GM23248 (cell line): ENCODE data around the gene ACACB. TPM values are rescaled to one million over a fixed set of nuclear protein-coding genes. Genes with fewer than 3 reads are reported as not detected.
A peak's percentile ranks its signal among the peaks of the same experiment; 100 is the strongest.

Source experiments
- DNase-seq: peaks from one replicate; pipeline ENCODE4 v3.0.0-alpha.2; 2015
- H2AFZ ChIP-seq: fragments of 200-600 bp; sonication (generic); 2 replicates; pipeline ENCODE4 v1.6.1; 2016; ENCODE audit warnings: antibody characterized with exemption
- H3F3A ChIP-seq: fragments of 200-600 bp; sonication (generic); 2 replicates; pipeline ENCODE4 v1.6.1; 2016; ENCODE audit warnings: mild to moderate bottlenecking, antibody characterized with exemption, mixed run types; ENCODE audit not compliant: insufficient read depth
- H3K27ac ChIP-seq: fragments of 200-600 bp; sonication (generic); 2 replicates; pipeline ENCODE4 v1.5.1; 2016; ENCODE audit warnings: mild to moderate bottlenecking
- H3K27me3 ChIP-seq: fragments of 200-600 bp; sonication (generic); replicated peaks from 2 replicates; pipeline ENCODE4 v1.6.1; 2016; ENCODE audit warnings: mild to moderate bottlenecking; ENCODE audit not compliant: insufficient read depth
- H3K36me3 ChIP-seq: fragments of 200-600 bp; sonication (generic); 2 replicates; pipeline ENCODE4 v1.6.1; 2016; ENCODE audit warnings: low read depth, mild to moderate bottlenecking
- H3K4me1 ChIP-seq: fragments of 200-600 bp; sonication (generic); 2 replicates; pipeline ENCODE4 v1.6.1; 2016; ENCODE audit warnings: mild to moderate bottlenecking; ENCODE audit not compliant: insufficient read depth
- H3K4me2 ChIP-seq: fragments of 200-600 bp; sonication (generic); one replicate; pipeline ENCODE4 v1.6.1; 2016; ENCODE audit warnings: mild to moderate bottlenecking; ENCODE audit not compliant: unreplicated experiment
- H3K4me3 ChIP-seq: fragments of 200-600 bp; sonication (generic); 2 replicates; pipeline ENCODE4 v1.5.1; 2016; ENCODE audit warnings: mild to moderate bottlenecking
- H3K79me2 ChIP-seq: fragments of 200-600 bp; sonication (generic); 2 replicates; pipeline ENCODE4 v1.6.1; 2016; ENCODE audit warnings: mild to moderate bottlenecking; ENCODE audit not compliant: insufficient read depth
- H3K9ac ChIP-seq: fragments of 200-600 bp; sonication (generic); 2 replicates; pipeline ENCODE4 v1.6.1; 2016; ENCODE audit warnings: mild to moderate bottlenecking
- H3K9me2 ChIP-seq: fragments of 200-600 bp; sonication (generic); 2 replicates; pipeline ENCODE4 v1.6.1; 2016; ENCODE audit warnings: mixed run types, mild to moderate bottlenecking, moderate library complexity; ENCODE audit not compliant: insufficient read depth
- H3K9me3 ChIP-seq: fragments of 200-600 bp; sonication (generic); one replicate; pipeline ENCODE4 v1.6.1; 2017; ENCODE audit warnings: low read depth
- H4K20me1 ChIP-seq: fragments of 200-600 bp; sonication (generic); 2 replicates; pipeline ENCODE4 v1.6.0; 2016; ENCODE audit not compliant: insufficient read depth
- EZH2 ChIP-seq: fragments of 200-600 bp; sonication (generic); IDR thresholded peaks from 2 replicates; pipeline ENCODE4 v1.6.1; 2018; ENCODE audit warnings: antibody characterized with exemption, mild to moderate bottlenecking; ENCODE audit not compliant: insufficient read depth, poor library complexity, severe bottlenecking
- EZH2phosphoT487 ChIP-seq: fragments of 200-600 bp; sonication (generic); IDR thresholded peaks from 2 replicates; pipeline ENCODE4 v1.6.1; 2018; ENCODE audit warnings: antibody characterized with exemption, moderate library complexity, mild to moderate bottlenecking, low read depth; ENCODE audit not compliant: insufficient read depth
- WGBS, 2 experiments: methylation state at CpG; one replicate each; pipeline ENCODE4 v1.1.6; 2015 to 2017; ENCODE audit warnings: low lambda C conversion rate in 2 of 2, low coverage in 1 of 2; ENCODE audit errors: missing lambda C conversion rate in 2 of 2; 5-methylcytosine and 5-hydroxymethylcytosine counted together
- in situ Hi-C: fragments of 300-500 bp; cut with MboI; formaldehyde crosslinking; loops from 2 replicates; pipeline ENCODE4 v1.15.0; 2020
- polyA plus RNA-seq: library from polyadenylated mRNA; unstranded; fragments of >200 nt; fragmentation: Nextera tagmentation; extraction: Ambion mirVana; gene quantifications from 2 replicates; pipeline ENCODE4 v1.2.1, GENCODE V29; 2016
- total RNA-seq: library from RNA; depleted of rRNA; stranded (reverse); fragments of >200 nt; shearing (Covaris generic); gene quantifications from 2 replicates; pipeline ENCODE4 v1.2.3, GENCODE V29; 2014; rRNA removed

ACACB gene
- total and polyA plus RNA-seq, 2 experiments from 2014 or later: 0.66 to 4.1 TPM

DNA sequence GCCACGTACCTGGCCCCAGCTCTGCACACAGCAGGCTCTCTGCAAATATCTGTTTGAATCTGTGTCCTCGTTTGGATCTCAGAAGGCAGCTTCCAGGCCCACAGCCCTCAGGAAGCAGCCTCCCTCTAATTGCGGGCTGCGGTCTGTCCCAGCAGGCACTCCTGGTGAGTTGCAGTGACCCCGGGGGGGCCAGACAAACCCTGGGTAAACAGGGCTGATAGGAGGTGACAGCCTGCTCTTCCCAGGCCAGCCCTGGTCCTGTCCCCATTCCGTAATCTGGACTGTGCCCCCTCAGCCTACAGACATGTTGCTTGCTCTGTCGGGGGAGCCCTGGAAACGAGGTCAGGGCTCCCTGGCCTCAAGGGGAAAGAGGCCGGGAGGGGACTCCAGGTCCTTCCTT, 190.7 kb downstream of the ACACB start:
- in situ Hi-C loops: no loop called here
- WGBS, 2 experiments: 54 to 60% methylated on average over 9 of the region's 9 CpGs
- Histone ChIP-seq H3K9me2 (no peaks in the 10 kb centered on the region), H3K36me3 (no peaks in the 10 kb centered on the region), H3K27me3 (peaks cover 71% of the 10 kb centered on the region), H3K4me2 (no peak overlapping the region), H4K20me1 (no peaks in the 10 kb centered on the region), H3K9ac (no peak overlapping the region), H3K9me3 (no peaks in the 10 kb centered on the region), H3K4me3 (no peak overlapping the region), H3K4me1 (no peaks in the 10 kb centered on the region), H3K79me2 (no peaks in the 10 kb centered on the region), H3F3A (no peaks in the 10 kb centered on the region), H3K27ac (no peak overlapping the region), H2AFZ (no peak overlapping the region)
- no peak for DNase-seq
- TF ChIP-seq EZH2 (no peak), EZH2phosphoT487 (no peak)

DNA sequence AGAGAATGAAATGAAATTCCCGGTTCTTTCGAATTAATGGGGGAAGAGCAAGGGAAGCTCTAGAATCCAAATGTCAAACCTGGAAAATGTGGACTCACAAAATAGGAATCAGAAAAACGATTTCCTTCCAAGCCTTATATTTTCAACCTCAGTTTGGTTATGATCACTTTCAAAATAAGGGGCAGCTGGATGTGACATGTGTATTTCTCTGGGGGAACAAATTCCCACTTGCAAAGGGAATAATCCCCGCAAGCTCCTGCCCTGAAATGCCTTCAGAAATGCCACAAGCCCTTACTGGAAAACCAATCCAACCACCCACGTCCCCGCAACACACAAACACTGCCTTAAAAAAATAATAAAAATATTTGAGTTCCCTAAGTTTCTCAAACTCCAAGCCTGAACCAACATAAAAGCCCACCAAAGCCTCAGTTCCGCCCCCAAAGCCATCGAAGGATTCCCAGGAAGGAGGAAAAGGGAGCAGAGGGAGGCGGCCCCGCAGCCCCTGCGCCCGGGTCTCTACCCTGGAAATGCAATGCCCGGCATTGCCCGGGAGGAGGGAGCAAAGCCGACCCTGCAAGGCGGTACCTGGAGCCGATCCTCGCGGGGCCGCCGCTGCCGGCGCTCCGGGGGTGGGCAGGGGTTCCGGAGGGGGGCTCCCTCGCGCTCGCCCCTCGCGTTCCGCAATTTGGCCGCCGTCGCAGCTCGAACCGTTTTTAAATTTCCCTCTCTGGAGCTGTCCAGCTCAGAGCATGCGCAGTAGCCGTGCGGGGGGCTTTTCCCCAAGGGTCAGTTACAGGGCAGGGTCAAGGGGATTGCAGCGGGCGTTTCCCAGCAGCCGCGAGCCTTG, 192.4 kb downstream of the ACACB start, which contains the start of gene FOXN4:
FOXN4 (minus strand) TSS at position 751 of the 847 bp plus-strand sequence. CDS start 963 bp downstream, outside the sequence.
- Histone ChIP-seq H3K27me3 (peaks cover 67% of the 10 kb centered on the region), H3K9me2 (no peaks in the 10 kb centered on the region), H3K79me2 (no peaks in the 10 kb centered on the region), H3K4me2 (peak within 1 kb of the TSS; percentile 28), H3K36me3 (no peaks in the 10 kb centered on the region), H3K9me3 (no peaks in the 10 kb centered on the region), H2AFZ (peak within 1 kb of the TSS; percentile 65), H3K27ac (no peak within 1 kb of the TSS), H3K4me3 (peak within 1 kb of the TSS; percentile 60), H3K9ac (no peak within 1 kb of the TSS), H4K20me1 (no peaks in the 10 kb centered on the region), H3K4me1 (no peaks in the 10 kb centered on the region), H3F3A (no peaks in the 10 kb centered on the region)
- in situ Hi-C loops: no loop called here
- DNase-seq: no peak
- TF ChIP-seq EZH2 (peak; percentile 90), EZH2phosphoT487 (0 out of 2 replicates have a peak, but pooled peaks have one; percentile 23)
- WGBS, 2 experiments: 15 to 29% methylated on average over 13 to 29 of the region's 43 CpGs

DNA sequence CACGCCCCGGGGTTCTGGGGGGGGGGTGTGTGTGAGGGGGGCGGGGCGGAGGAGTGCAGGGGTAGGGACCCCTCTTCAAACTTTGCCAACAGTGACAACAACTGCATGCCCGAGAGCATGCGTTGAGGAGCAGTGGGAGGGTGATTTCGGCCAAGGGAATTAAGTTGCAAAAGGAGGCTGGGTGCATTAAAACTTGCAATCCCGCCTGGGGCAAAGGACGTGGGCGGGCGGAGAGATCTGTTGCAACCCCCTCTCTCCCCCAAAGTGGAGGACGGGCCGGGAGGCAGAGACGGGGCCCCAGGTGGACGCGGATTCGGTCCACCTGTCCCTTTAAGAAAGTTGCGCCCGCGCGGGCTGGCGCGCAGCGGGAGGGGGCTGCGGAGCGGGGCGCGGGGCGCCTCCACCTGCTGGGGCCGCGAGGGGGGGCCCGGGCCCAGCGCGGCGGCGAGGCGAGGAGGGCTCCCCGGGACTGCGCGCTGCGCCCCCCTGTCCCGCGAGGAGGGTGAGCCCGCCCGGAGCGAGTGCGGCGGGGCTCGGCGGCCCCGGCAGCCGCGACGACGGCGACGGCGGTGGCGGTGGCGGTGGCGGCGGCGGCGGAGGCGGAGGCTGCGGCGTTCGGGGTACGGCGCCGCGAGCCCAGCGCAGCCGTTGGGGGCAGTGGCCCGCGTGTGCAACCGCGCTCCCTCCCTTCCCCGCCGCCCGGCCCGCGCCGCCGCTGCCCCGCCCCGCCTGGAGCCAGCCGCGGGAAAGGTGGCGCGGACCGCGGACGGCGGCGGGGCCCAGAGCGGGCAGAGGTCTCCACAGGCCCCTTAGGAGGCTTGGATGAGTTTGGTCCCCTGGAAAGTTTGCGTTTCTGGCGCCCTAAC, 193.2 kb downstream of the ACACB start:
- peak; percentile 17 for DNase-seq
- Histone ChIP-seq H3F3A (no peaks in the 10 kb centered on the region), H2AFZ (peak overlapping the region; percentile 65), H3K27ac (no peak overlapping the region), H3K4me3 (peak overlapping the region; percentile 60), H3K9ac (no peak overlapping the region), H4K20me1 (no peaks in the 10 kb centered on the region), H3K27me3 (peaks cover 62% of the 10 kb centered on the region), H3K4me1 (no peaks in the 10 kb centered on the region), H3K36me3 (no peaks in the 10 kb centered on the region), H3K79me2 (no peaks in the 10 kb centered on the region), H3K9me2 (no peaks in the 10 kb centered on the region), H3K9me3 (no peaks in the 10 kb centered on the region), H3K4me2 (peak overlapping the region; percentile 28)
- WGBS, 2 experiments: 0 to 1% methylated on average over 23 to 29 of the region's 99 CpGs
- in situ Hi-C loops: no loop called here
- TF ChIP-seq EZH2phosphoT487: no peak

- H3K4me1 ChIP-seq: no peaks in the 10 kb centered on the region
- WGBS, 2 experiments: 14% methylated on average over 33 of the region's 33 CpGs
- no peaks in the 10 kb centered on the region for H3K9me2 ChIP-seq
- no peaks in the 10 kb centered on the region for H3K9me3 ChIP-seq
- peaks cover 55% of the 10 kb centered on the region for H3K27me3 ChIP-seq
- in situ Hi-C loops: no loop called here
- H3K27ac ChIP-seq: no peak overlapping the region
- H3K4me3 ChIP-seq: peak overlapping the region; percentile 60
- no peaks in the 10 kb centered on the region for H3K36me3 ChIP-seq
- H2AFZ ChIP-seq: peak overlapping the region; percentile 65
- TF ChIP-seq EZH2 (peak; percentile 94), EZH2phosphoT487 (0 out of 2 replicates have a peak, but pooled peaks have one; percentile 26)
- H3F3A ChIP-seq: no peaks in the 10 kb centered on the region
- H4K20me1 ChIP-seq: no peaks in the 10 kb centered on the region
- no peak overlapping the region for H3K9ac ChIP-seq
- DNase-seq: no peak
- H3K4me2 ChIP-seq: peak overlapping the region; percentile 28
- H3K79me2 ChIP-seq: no peaks in the 10 kb centered on the region
Measured at GRCh38 chr12:109310247-109311125, 194.1 kb downstream of the ACACB start.

Other genes with a start within 250 kb of the ACACB start
- gene DAO, start 236.5 kb upstream of the ACACB start, total RNA-seq: not detected in 2 replicates
- gene DAO, start 236.5 kb upstream of the ACACB start, polyA plus RNA-seq: not detected in 2 replicates
- gene SVOP, start 95.5 kb upstream of the ACACB start, total RNA-seq: not detected in 2 replicates
- gene SVOP, start 95.5 kb upstream of the ACACB start, polyA plus RNA-seq: not detected in 2 replicates
- 7.5 and 8.5 TPM in 2 replicates for gene USP30, start 64.0 kb upstream of the ACACB start, total RNA-seq
- 6.5 and 7.0 TPM in 2 replicates for gene USP30, start 64.0 kb upstream of the ACACB start, polyA plus RNA-seq
- gene ALKBH2, start 23.1 kb upstream of the ACACB start, total RNA-seq: 5.8 and 14.8 TPM in 2 replicates
- gene ALKBH2, start 23.1 kb upstream of the ACACB start, polyA plus RNA-seq: 20.4 and 22.5 TPM in 2 replicates
- gene UNG, start 19.0 kb upstream of the ACACB start, total RNA-seq: 27.3 and 38.6 TPM in 2 replicates
- 32.7 and 36.6 TPM in 2 replicates for gene UNG, start 19.0 kb upstream of the ACACB start, polyA plus RNA-seq
- gene FOXN4, start 192.7 kb downstream of the ACACB start, total RNA-seq: not detected in 2 replicates
- not detected in 2 replicates for gene FOXN4, start 192.7 kb downstream of the ACACB start, polyA plus RNA-seq
- not detected in 2 replicates for gene MYO1H, start 231.3 kb downstream of the ACACB start, total RNA-seq
- gene MYO1H, start 231.3 kb downstream of the ACACB start, polyA plus RNA-seq: not detected in 2 replicates